Left renal pelvis (tissue), 4 donors: ENCODE results near the gene TMEM184A. TPM values are rescaled to one million over a fixed set of nuclear protein-coding genes. Genes with fewer than 3 reads are reported as not detected.

Source experiments
- DNase-seq, 4 donors: peaks; one replicate each; pipeline ENCODE4 v3.0.0-alpha.2; 2013; ENCODE audit warnings: low read depth in 4 of 4, low spot score in 3 of 4
- polyA plus RNA-seq, 4 donors: library from polyadenylated mRNA; unstranded; fragments of 120-200 nt; gene quantifications; one replicate each; pipeline ENCODE4 v1.2.1, GENCODE V29; 2013; ENCODE audit not compliant: insufficient read length in 4 of 4

TMEM184A gene
- polyA plus RNA-seq, 4 donors: 0.31 to 10.7 (median 5.8) TPM

DNA sequence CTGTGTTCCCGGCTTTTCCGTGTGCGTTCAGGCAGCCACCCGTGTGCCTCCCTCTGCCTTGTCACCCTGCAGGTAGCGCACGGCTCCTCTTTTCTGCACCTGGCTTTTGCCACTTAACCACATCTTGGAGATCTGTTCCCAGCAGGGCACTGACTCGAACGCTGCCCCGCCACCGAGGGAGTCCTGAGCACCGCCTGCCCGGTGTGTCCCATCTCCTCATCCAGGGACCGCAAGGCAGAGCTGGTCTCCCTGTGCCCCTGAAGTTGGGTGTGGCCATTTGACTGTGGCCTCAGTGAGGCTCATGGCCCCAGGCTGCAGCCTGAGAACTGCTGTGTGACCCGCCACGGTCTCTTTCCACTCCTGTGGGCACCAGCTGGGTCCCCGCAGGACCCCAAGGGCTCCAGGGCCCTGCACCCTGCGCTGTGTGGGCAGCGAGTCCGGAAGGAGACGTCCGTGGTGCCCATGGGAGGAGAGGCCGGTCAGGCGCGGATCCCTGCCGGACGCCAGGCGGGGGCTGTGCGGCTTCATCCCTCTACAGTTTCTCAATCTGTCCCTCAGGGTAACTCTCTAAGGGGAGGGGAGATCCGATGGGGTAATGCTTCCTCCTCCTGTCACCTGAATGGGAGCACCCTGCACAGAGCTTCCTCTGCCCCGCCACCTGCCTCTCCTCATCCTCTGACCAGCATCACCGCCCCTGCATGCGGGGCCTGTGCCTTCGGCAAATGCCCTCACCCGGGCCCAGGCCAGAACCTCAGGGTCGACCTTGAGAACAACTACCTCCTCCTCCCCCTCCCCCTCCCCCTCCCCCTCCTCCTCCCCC, 50.1 kb downstream of the TMEM184A start:
- peak in 1 of 4 donors; percentile 10 for DNase-seq

DNA sequence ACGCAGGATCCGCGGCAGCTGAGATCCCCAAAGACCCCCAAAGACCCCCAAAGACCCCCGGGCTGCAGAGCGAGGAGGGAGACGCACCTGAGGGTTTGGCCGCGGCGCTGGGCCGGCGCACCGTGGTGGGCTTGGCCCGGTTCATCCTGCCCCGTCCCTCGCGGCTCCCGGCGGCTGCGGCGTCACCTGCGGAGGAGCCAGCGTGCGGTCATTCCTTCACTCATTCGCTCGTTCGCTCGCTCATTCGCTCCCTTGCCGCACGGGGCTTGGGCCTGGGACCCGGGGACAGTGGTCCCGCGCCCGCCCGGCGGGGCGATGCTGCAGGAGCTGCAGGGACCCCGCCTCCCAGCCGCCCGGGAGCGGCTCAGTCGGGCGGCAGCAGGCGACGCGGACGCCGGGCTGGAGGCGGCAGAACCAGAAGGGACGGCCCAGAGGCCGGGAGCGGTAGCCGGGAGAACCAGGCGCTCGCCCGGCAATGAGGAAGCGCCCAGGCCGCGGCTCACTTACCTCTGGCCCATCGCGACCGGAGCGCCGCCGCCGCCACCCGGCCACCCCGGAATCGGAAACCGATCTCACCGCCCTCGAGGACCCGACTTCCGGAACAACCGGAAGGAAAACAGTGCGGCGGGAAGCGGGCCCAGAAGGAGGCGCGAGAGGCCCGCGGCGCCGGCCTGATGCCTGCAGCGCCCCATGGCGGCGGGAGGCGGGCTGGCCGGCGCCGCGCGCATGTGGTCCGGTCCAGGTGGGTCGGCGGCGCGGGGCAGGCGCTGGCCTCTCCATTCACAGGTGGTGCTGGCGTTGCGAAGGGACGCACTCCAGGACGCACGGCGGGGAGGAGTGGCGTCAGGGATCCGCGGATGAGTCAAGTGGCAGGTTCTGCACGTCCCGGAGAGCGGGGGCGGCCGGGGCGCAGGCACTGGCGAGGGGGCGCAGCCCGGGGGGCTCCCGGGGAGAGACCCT, 51.9 kb downstream of the TMEM184A start, which contains the start of gene INTS1:
INTS1 (minus strand) TSS at position 574 of the 960 bp plus-strand sequence; CDS start at position 145, 429 bp downstream.
- DNase-seq: peak; percentile 71 to 85 (median 81)

DNA sequence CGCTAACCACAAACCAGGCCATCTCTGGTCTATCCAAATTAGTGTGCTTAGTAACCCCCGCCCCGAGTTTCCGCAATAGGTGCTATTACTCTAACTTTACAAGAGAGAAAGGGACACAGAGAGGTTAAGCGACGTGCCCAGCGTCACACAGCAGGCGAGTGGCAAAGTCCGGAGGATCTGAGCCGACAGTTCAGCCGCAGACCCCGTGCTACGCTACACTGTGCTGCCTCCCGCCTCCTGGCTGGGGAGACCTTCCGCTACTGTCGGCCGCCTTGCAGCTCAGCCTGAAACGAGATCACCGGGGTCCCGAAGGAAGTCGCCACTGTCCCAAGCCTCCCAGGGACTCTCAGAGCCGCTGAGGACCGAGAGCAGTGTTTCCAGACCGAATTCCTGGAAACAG, 52.6 kb downstream of the TMEM184A start:
- DNase-seq: no peak

DNA sequence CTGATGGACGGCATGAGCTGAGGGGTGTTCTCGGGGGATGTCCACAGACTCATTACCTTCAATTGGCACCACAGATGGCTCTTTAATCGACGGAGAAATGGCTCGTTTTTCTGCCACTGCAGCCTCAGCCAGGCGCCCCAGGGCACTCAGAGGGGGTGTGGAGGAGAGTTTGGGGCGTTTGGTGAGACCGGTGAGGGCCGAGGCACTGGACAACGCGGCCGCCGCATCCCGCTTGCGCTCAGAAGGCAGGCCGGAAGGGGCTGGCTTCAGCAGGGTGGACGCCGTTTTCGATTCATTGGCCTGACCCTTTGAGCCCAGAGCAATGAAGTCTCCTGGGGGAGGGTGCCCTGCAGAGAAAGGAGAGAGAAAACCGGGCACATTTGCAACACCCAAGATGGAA, 53.2 kb downstream of the TMEM184A start:
- DNase-seq: no peak

DNA sequence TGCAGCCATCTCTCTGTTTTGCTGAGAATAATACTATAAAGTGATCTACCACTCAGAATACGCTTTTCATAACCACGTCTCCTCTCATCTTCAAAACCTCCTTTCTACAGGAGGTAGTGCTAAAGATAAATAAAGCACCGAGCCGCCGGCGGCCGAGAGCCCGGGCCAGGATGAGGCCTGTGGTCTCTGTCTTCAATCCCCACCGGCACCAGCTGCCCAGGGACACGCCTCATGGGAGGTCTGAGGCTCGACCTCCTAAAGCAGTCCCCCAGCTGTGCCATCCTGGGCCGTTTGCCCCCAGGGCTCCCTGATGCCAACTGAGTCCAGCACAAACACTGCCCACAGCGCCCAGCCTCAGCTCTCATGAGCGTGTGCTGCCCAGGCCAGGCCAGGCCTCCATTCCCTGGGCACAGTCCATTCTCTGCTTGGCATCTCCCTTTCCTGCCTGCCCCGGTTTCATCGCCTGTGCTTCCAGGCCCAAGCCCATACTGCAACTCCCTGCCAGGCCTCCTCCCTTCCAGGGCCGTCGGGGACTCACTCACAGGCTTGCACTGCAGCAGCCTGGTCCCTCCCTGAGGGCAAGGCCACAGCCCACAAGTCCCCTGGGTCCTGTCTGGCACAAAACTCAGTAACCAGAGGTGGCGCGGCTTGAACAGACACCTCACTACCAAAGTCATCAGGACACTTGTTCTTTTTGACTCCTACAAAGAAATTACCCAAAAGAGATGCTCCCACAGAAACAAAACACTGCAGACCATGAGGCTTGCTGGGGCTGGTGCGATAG, 54.3 kb downstream of the TMEM184A start:
- no peak for DNase-seq

DNA sequence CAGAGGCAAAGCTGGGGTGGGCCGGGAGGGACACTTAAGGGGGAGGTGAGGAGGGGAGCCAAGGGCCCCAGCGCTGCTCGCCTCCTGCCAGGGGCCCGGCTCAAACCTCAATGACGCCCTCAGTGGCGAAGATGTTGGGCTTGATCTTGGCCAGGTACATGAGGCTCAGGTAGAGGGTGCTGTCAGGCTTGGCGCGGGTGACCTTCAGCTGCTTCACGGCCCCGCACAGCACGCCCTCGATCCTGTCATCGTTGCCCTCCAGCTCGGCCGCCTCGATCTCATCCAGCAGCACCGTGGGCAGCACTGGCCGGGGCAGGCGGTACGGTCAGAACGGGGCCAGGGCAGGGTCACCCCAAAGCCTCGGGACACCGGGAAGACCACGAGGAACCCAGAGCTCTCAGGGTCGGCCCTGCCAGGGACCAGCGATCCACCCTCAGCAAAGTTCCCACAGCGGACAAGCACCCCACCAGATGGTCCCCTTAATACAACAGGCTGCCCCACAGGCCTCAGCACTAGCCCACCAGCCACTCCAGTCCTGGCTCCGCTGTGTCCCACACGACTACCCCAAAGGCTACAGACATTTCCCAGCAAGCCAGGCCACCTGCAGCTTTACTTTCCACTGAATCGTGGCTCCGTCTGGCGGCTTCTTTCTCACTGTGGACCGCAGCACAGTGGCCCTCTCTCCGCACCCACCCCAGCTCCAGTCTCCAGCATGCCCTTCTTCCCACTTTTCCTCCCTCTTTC, 55.8 kb downstream of the TMEM184A start:
- DNase-seq: no peak

DNA sequence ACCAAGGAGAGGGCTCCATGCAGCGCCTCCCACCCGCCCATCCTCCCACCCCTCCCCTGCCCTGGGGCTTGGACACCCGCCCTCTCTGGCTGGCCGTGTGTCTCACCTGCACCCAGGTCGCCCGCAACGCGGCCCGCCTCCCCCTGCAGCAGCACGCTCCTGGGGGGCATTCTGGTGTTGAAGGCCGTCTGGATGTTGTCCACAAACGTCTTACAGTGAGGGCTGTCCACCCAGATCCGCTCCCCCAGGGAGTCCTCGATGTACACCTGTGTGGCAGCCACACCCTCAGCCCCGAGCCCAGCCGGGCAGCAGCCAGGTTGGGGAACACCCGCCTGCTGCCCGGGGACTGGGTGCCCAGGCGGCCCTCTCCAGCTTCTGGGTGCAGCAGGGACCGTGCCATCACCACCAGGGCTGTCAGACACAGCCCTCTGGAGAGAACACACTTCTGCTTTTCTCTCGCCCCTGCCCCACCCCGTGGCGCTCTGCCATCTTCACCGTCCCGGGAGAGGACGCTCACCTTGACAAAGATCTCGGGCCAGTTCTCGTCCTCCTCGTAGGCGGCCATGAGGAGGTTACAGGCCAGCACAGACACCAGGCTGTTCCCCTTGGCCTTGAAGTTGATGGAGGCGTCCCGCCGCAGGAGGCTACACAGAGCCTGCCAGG, 56.5 kb downstream of the TMEM184A start:
- no peak for DNase-seq

DNA sequence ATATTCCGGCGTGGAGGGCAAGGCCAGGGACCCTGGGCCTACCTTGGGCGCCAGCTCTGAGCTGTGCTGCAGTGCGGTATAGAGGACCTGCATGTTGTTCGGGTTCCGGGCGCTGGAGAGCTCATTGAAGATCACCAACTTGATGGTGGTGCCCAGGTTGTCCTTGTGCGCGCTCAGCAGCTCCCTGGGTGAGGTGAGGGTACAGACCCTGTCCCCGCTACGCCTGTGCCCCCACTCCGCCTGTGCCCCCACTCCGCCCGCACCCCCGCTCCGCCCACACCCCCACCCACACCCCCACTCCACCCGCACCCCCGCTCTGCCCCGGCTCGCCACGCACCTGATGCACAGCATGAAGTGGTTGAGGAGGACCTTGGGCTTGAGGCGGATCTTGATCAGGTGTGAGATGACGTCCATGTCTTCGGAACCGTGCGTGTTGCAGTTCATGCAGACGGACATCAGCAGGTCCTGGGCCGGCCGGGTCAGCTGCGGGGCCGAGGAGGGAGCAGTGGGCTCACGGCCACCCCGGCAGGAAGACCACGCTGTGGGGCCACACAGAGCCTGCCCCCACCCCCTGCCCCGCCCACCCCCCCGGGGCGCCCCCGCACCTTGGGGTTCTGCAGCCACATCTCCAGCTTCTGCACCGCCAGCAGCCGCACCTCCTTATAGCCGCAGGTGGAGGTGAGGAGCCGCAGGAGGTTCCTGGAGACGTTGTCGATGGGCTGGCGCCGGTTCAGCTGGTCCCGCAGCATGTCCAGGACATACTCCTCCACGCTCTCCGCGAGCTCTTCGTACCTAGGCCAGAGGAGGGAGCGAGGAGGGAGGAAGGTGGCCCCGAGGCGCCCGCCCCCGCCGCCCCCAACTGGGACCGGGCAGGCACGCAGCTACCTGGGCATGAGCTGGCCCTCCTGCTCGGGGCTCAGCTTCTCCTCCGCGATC, 57.4 kb downstream of the TMEM184A start:
- DNase-seq: no peak

DNA sequence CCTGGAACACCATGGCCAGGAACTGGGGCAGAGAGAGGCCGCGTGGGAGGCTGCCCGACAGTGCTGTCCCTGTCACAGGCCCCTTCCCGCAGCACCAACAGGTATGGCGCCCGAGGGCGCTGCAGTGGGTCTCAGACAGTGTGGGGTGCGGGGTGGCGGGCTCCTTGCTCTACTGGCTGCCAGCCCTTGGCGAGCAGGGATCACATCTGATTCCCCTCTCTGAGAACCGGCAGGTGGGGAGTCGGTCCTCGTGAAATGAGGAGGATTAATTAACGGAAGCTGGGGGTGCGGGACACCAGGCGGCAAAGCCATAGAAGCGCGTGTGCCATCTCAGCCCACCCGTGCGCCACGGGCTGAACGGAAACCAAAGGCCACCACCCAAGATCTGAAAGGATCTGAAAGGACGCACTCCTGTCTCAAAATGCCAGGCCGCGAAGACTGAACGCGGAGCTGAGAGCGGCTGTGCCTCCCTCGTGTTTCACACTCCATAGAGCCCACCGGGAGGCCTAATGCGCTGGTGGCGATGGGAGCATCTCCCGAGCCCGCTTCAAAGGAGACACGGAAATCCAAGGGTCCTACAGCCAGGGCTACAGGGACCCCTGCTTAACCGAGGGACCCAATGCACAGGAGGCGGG, 58.6 kb downstream of the TMEM184A start:
- DNase-seq: no peak

DNA sequence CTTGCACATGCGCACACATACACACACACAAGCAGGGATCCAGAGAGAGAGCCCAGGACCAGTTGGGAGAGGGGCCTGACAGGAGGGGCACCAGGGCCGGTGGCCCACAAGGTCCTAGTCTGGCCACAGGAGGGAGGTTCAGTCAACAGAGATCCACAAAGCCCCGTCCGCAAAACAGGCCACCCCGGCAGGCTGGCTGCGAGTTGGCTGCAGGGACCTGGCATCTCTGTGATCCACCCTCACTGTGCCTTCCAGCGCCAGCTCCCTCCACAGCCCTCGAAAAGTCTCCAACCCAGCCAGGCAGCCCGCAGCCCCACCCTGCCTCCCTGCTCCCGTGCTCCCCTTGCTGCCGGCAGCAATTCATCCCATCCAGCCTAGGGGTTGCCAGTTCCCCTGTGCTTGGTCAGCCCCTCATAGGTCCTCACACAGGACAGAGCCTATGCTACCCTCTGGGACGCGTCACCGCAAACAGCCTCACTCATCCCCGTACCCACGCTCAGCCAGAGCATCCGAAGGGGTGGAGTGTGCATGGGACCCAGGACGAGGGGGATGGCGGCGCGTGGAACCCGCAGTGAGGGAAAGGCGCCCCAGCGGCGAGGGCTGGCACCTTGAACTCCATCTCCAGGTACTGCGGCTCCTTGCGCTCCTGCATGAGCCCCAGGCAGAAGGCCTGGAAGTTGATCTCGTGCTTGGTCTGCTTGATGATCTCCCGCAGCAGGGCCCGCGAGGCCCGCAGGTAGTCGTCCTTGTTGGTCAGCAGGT, 59.3 kb downstream of the TMEM184A start:
- DNase-seq: no peak

DNA sequence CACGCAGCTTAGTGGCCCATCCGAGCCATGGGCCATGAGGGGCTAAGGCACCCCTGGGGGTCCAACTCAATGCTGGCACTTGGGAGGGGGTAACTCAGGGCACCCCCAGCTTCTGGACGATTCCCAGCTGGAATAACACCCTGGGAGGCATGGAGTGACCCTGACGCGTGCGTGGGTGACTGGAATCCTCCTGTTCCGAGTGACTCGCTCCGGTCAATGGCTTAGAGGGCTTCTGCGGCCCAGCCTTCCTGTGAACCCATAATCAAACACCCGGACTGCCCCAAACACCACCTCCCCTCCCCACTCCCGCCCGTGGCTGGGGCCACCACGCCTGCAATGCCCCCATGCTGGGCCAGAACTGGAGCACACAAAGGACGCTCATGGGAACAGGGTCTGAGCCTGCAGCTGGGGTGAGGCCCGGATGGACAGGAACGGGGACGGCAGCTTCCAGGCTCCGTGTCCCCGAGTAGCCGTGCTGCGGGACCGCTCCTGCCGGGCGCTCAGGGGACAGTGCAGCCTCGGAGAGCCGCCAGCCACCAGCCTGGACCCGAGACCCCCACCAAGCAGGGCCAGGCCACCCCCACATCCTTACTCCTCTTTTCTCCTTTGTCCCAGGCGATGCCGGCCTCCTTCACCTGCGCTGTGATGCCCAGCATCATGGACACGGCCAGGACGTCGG, 60.3 kb downstream of the TMEM184A start:
- DNase-seq: no peak

DNA sequence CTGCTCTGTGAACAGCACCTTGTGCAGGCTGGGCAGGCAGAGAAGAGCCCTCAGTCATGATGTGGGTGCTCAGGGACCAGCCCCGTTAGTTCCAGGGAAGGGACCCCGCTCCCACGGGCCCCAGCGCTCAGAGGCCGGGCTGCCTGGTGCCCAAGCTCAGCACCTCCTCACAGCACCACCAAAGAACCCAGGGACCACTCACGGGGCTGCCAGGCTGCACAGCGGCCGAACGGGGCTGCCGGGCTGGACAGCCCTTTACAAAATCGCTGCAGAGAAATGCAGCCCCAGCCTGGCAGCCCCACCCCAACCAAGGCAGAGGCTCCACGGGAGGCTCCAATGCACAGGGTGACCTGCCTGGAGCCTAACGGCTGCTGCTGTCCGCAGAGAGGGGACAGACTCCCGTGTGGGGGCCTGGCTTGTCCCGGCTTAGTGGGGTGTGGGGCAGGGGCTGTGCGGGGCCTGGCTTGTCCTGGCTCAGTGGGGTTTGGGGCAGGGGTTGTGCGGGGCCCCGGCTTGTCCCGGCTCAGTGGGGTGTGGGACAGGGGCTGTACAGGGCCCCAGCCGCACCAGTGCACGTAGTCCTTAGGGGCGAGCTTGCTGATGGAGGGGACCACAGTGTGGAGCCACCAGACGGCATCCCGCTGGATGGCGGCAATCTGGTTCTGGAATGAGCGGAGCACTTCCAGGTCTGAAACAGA, 61.0 kb downstream of the TMEM184A start:
- no peak for DNase-seq

DNA sequence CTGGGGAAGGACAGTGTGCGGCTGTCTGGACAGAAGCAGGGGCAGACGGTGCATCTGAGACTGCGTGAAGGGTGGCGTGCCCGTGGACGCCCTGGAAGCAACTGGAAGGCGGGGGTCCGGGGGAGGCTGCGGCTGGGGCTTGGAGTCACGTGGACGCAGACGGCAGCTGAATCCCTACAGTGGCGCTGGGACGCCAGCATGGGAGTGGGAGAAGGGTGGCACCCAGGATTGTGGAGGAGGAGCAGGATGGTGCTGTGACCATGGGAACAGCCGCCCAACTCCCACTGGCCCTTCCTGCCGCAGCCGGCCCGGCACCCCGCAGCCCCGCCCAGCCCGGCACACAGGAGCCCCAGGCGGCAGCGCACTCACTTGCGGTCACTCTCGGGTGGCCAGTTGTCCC, 61.6 kb downstream of the TMEM184A start:
- no peak for DNase-seq

DNA sequence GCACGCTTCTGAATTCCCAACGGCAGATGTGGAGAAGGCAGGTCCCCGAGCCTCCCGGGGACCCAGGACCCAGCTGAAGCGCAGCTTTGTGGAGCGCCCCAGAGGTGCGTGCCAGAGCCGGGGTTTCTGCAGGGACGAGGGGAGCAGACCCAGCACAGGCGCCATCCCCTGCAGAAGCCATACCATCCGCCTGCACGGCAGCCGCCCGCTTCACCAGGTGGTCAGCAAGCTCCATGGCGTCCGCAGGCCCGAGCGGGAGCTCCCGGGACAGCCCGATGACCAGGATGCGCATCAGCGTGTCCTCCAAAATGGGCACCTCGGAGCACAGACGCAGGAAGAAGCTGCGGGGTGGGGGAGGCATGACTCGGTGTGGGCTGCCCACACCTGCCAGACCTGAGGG, 62.4 kb downstream of the TMEM184A start:
- DNase-seq: no peak

DNA sequence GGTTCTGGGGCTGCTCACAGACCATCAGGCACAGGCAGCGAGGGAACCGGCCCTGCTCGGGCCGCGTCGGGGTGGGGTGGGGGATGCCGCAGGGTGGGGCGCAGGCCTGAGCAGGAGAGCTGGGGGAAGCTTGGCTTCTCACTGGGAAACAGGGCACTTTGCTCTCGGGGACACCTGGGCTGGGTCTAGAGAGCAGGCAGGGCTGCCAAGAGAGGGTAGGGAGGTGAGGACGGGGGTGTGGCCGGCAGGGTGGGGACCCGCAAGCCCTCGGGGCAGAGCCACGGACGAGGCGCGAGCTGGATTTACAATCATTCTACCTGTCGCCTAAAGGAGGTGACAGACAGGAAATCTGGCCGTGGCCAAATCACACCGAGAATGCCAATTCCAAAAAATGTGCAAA, 62.9 kb downstream of the TMEM184A start:
- no peak for DNase-seq

DNA sequence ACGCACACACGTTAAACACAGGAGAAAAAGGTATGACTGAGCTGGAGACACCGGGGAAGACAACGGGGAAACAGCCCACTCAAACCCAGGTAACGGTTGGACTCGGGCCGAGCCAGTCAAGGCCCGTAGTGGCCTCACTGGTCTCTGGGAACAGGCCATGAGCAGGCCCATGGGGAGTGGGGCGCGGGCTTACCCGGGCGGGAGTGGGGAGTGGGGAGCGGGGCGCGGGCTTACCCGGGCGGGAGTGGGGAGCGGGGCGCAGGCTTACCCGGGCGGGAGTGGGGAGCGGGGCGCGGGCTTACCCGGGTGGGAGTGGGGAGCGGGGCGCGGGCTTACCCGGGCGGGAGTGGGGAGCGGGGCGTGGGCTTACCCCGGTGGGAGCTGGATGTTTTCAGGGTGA, 63.4 kb downstream of the TMEM184A start:
- DNase-seq: no peak
